ENCODE results near the gene GMDS.

The GMDS gene

DNA sequence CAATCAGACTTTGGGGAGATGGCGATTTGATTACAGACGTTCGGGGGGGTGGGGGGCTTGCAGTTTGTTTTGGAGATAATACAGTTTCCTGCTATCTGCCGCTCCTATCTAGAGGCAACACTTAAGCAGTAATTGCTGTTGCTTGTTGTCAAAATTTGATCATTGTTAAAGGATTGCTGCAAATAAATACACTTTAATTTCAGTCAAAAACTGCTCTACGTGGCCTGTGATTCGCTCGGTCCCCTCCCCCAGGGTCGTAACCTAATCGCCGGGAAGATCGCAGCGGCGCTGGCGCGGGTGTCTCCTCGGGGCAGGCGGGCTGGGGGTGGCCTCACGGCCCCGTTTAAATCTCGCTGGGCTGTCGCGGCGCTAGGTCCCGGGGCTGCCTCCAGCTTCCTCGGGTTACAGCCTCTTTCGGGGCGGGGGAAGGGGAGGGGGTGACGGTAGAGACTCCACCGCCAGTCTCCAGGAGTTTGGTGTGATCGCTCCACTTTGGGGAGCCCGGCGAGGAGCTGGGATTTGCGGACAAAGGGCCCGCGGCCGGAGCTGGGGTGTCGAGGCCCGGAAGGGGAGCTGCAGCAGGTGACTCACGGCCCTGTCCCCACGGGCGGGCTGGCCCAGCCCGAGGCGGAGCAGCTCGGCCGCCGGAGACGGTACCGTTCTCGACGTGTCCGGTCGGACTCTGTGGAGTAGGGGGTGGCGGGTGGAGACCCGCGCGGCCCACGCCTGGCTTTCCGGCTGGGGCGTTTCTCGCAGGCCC, 631.5 kb downstream of the GMDS start:
- H3K27me3 ChIP-seq (replicated peaks; ENCODE audit: control insufficient read depth, insufficient read depth, low read length, poor library complexity, severe bottlenecking) = peaks cover 64% of the 10 kb centered on the region
- H3K36me3 ChIP-seq (ENCODE audit: control insufficient read depth, insufficient read depth, low read length) = no peaks in the 10 kb centered on the region
- no peak overlapping the region for H3K27ac ChIP-seq (ENCODE audit: insufficient read depth, low read length, poor library complexity, severe bottlenecking)
- no peak for DNase-seq
- no peaks in the 10 kb centered on the region for H3K9me3 ChIP-seq (ENCODE audit: control insufficient read depth, low read length)
- no peak overlapping the region for H3K4me3 ChIP-seq (ENCODE audit: insufficient read depth, low read depth, low read length, poor library complexity, severe bottlenecking)
- H3K4me1 ChIP-seq (ENCODE audit: control insufficient read depth, insufficient read depth, low read length, poor library complexity, severe bottlenecking) = peaks cover 30% of the 10 kb centered on the region

DNA sequence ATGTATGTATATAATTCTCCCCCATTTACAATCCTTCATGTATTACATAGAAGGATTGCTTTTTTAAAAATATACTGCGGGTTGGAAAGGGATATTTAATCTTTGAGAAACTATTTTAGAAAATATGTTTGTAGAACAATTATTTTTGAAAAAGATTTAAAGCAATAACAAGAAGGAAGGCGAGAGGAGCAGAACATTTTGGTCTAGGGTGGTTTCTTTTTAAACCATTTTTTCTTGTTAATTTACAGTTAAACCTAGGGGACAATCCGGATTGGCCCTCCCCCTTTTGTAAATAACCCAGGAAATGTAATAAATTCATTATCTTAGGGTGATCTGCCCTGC, 632.1 kb downstream of the GMDS start:
- Histone ChIP-seq H3K4me3 (ENCODE audit: insufficient read depth, low read depth, low read length, poor library complexity, severe bottlenecking) (no peak overlapping the region), H3K27me3 (replicated peaks; ENCODE audit: control insufficient read depth, insufficient read depth, low read length, poor library complexity, severe bottlenecking) (peaks cover 67% of the 10 kb centered on the region), H3K36me3 (ENCODE audit: control insufficient read depth, insufficient read depth, low read length) (no peaks in the 10 kb centered on the region), H3K9me3 (ENCODE audit: control insufficient read depth, low read length) (no peaks in the 10 kb centered on the region), H3K27ac (ENCODE audit: insufficient read depth, low read length, poor library complexity, severe bottlenecking) (no peak overlapping the region), H3K4me1 (ENCODE audit: control insufficient read depth, insufficient read depth, low read length, poor library complexity, severe bottlenecking) (peaks cover 34% of the 10 kb centered on the region)
- no peak for DNase-seq

DNA sequence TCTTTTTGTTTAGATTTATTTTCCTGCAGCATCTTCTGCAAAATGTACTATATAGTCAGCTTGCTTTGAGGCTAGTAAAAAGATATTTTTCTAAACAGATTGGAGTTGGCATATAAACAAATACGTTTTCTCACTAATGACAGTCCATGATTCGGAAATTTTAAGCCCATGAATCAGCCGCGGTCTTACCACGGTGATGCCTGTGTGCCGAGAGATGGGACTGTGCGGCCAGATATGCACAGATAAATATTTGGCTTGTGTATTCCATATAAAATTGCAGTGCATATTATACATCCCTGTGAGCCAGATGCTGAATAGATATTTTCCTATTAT, 632.5 kb downstream of the GMDS start:
- H3K4me1 ChIP-seq (ENCODE audit: control insufficient read depth, insufficient read depth, low read length, poor library complexity, severe bottlenecking) = peaks cover 37% of the 10 kb centered on the region
- H3K4me3 ChIP-seq (ENCODE audit: insufficient read depth, low read depth, low read length, poor library complexity, severe bottlenecking) = no peak overlapping the region

DNA sequence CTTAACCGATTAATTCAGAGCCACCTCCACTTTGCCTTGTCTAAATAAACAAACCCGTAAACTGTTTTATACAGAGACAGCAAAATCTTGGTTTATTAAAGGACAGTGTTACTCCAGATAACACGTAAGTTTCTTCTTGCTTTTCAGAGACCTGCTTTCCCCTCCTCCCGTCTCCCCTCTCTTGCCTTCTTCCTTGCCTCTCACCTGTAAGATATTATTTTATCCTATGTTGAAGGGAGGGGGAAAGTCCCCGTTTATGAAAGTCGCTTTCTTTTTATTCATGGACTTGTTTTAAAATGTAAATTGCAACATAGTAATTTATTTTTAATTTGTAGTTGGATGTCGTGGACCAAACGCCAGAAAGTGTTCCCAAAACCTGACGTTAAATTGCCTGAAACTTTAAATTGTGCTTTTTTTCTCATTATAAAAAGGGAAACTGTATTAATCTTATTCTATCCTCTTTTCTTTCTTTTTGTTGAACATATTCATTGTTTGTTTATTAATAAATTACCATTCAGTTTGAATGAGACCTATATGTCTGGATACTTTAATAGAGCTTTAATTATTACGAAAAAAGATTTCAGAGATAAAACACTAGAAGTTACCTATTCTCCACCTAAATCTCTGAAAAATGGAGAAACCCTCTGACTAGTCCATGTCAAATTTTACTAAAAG, 633.0 kb downstream of the GMDS start:
- H3K36me3 ChIP-seq (ENCODE audit: control insufficient read depth, insufficient read depth, low read length) = no peaks in the 10 kb centered on the region
- no peak for DNase-seq
- H3K27me3 ChIP-seq (replicated peaks; ENCODE audit: control insufficient read depth, insufficient read depth, low read length, poor library complexity, severe bottlenecking) = peaks cover 75% of the 10 kb centered on the region
- peak overlapping the region; percentile 45 for H3K4me3 ChIP-seq (ENCODE audit: insufficient read depth, low read depth, low read length, poor library complexity, severe bottlenecking)
- H3K9me3 ChIP-seq (ENCODE audit: control insufficient read depth, low read length) = no peaks in the 10 kb centered on the region
- no peak overlapping the region for H3K27ac ChIP-seq (ENCODE audit: insufficient read depth, low read length, poor library complexity, severe bottlenecking)
- H3K4me1 ChIP-seq (ENCODE audit: control insufficient read depth, insufficient read depth, low read length, poor library complexity, severe bottlenecking) = peaks cover 40% of the 10 kb centered on the region

More for the DNA sequence above, 632.5 kb downstream of the GMDS start:
- no peaks in the 10 kb centered on the region for H3K9me3 ChIP-seq (ENCODE audit: control insufficient read depth, low read length)
- no peaks in the 10 kb centered on the region for H3K36me3 ChIP-seq (ENCODE audit: control insufficient read depth, insufficient read depth, low read length)
- H3K27me3 ChIP-seq (replicated peaks; ENCODE audit: control insufficient read depth, insufficient read depth, low read length, poor library complexity, severe bottlenecking) = peaks cover 71% of the 10 kb centered on the region
- no peak for DNase-seq
- H3K27ac ChIP-seq (ENCODE audit: insufficient read depth, low read length, poor library complexity, severe bottlenecking) = no peak overlapping the region

DNA sequence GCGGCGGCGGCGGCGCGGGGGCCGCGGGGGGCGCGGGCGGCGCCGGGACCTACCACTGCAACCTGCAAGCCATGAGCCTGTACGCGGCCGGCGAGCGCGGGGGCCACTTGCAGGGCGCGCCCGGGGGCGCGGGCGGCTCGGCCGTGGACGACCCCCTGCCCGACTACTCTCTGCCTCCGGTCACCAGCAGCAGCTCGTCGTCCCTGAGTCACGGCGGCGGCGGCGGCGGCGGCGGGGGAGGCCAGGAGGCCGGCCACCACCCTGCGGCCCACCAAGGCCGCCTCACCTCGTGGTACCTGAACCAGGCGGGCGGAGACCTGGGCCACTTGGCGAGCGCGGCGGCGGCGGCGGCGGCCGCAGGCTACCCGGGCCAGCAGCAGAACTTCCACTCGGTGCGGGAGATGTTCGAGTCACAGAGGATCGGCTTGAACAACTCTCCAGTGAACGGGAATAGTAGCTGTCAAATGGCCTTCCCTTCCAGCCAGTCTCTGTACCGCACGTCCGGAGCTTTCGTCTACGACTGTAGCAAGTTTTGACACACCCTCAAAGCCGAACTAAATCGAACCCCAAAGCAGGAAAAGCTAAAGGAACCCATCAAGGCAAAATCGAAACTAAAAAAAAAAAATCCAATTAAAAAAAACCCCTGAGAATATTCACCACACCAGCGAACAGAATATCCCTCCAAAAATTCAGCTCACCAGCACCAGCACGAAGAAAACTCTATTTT, 633.7 kb downstream of the GMDS start:
- Histone ChIP-seq H3K4me3 (ENCODE audit: insufficient read depth, low read depth, low read length, poor library complexity, severe bottlenecking) (peak overlapping the region; percentile 45), H3K27me3 (replicated peaks; ENCODE audit: control insufficient read depth, insufficient read depth, low read length, poor library complexity, severe bottlenecking) (peaks cover 71% of the 10 kb centered on the region), H3K27ac (ENCODE audit: insufficient read depth, low read length, poor library complexity, severe bottlenecking) (no peak overlapping the region)

DNA sequence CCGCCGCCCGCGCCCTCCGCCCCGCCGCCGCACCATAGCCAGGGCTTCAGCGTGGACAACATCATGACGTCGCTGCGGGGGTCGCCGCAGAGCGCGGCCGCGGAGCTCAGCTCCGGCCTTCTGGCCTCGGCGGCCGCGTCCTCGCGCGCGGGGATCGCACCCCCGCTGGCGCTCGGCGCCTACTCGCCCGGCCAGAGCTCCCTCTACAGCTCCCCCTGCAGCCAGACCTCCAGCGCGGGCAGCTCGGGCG, 634.2 kb downstream of the GMDS start:
- H3K9me3 ChIP-seq (ENCODE audit: control insufficient read depth, low read length) = no peaks in the 10 kb centered on the region
- H3K27ac ChIP-seq (ENCODE audit: insufficient read depth, low read length, poor library complexity, severe bottlenecking) = no peak overlapping the region
- no peak for DNase-seq
- peaks cover 44% of the 10 kb centered on the region for H3K4me1 ChIP-seq (ENCODE audit: control insufficient read depth, insufficient read depth, low read length, poor library complexity, severe bottlenecking)
- no peak overlapping the region for H3K4me3 ChIP-seq (ENCODE audit: insufficient read depth, low read depth, low read length, poor library complexity, severe bottlenecking)
- H3K36me3 ChIP-seq (ENCODE audit: control insufficient read depth, insufficient read depth, low read length) = no peaks in the 10 kb centered on the region
- H3K27me3 ChIP-seq (replicated peaks; ENCODE audit: control insufficient read depth, insufficient read depth, low read length, poor library complexity, severe bottlenecking) = peaks cover 73% of the 10 kb centered on the region

More for the DNA sequence above, 633.7 kb downstream of the GMDS start:
- Histone ChIP-seq H3K9me3 (ENCODE audit: control insufficient read depth, low read length) (no peaks in the 10 kb centered on the region), H3K36me3 (ENCODE audit: control insufficient read depth, insufficient read depth, low read length) (no peaks in the 10 kb centered on the region), H3K4me1 (ENCODE audit: control insufficient read depth, insufficient read depth, low read length, poor library complexity, severe bottlenecking) (peaks cover 41% of the 10 kb centered on the region)
- no peak for DNase-seq

DNA sequence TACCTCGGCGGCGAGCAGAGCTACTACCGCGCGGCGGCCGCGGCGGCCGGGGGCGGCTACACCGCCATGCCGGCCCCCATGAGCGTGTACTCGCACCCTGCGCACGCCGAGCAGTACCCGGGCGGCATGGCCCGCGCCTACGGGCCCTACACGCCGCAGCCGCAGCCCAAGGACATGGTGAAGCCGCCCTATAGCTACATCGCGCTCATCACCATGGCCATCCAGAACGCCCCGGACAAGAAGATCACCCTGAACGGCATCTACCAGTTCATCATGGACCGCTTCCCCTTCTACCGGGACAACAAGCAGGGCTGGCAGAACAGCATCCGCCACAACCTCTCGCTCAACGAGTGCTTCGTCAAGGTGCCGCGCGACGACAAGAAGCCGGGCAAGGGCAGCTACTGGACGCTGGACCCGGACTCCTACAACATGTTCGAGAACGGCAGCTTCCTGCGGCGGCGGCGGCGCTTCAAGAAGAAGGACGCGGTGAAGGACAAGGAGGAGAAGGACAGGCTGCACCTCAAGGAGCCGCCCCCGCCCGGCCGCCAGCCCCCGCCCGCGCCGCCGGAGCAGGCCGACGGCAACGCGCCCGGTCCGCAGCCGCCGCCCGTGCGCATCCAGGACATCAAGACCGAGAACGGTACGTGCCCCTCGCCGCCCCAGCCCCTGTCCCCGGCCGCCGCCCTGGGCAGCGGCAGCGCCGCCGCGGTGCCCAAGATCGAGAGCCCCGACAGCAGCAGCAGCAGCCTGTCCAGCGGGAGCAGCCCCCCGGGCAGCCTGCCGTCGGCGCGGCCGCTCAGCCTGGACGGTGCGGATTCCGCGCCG, 634.7 kb downstream of the GMDS start:
- peaks cover 48% of the 10 kb centered on the region for H3K4me1 ChIP-seq (ENCODE audit: control insufficient read depth, insufficient read depth, low read length, poor library complexity, severe bottlenecking)
- H3K9me3 ChIP-seq (ENCODE audit: control insufficient read depth, low read length) = no peaks in the 10 kb centered on the region
- no peak overlapping the region for H3K27ac ChIP-seq (ENCODE audit: insufficient read depth, low read length, poor library complexity, severe bottlenecking)
- DNase-seq = no peak
- peak overlapping the region; percentile 22 for H3K4me3 ChIP-seq (ENCODE audit: insufficient read depth, low read depth, low read length, poor library complexity, severe bottlenecking)
- no peaks in the 10 kb centered on the region for H3K36me3 ChIP-seq (ENCODE audit: control insufficient read depth, insufficient read depth, low read length)
- peaks cover 75% of the 10 kb centered on the region for H3K27me3 ChIP-seq (replicated peaks; ENCODE audit: control insufficient read depth, insufficient read depth, low read length, poor library complexity, severe bottlenecking)

DNA sequence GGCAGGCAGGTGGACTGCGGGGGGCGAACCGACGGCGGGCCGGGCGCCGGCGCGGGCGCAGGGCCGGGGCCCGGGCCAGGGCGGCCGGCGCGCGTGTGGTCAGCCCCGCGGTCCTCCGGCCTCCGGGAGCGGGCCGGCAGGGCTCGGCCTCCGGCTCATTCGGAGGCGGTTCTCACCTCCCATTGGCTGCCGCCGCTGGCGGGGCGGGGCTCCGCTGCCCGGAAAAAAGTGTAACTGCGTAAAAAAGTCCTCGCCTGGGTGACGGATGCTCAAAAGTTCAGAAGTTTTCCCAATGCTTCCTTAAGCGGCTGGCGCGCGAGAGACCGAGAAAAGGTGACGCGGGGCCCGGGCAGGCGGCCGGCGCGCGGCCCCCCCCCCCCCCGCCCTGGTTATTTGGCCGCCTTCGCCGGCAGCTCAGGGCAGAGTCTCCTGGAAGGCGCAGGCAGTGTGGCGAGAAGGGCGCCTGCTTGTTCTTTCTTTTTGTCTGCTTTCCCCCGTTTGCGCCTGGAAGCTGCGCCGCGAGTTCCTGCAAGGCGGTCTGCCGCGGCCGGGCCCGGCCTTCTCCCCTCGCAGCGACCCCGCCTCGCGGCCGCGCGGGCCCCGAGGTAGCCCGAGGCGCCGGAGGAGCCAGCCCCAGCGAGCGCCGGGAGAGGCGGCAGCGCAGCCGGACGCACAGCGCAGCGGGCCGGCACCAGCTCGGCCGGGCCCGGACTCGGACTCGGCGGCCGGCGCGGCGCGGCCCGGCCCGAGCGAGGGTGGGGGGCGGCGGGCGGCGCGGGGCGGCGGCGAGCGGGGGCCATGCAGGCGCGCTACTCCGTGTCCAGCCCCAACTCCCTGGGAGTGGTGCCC, 635.5 kb downstream of the GMDS start, which contains the start of gene FOXC1:
FOXC1 (plus strand) TSS at position 268 of the 849 bp plus-strand sequence; CDS start at position 799, 531 bp downstream.
- DNase-seq = no peak
- Histone ChIP-seq H3K36me3 (ENCODE audit: control insufficient read depth, insufficient read depth, low read length) (no peaks in the 10 kb centered on the region), H3K27me3 (replicated peaks; ENCODE audit: control insufficient read depth, insufficient read depth, low read length, poor library complexity, severe bottlenecking) (peaks cover 76% of the 10 kb centered on the region), H3K9me3 (ENCODE audit: control insufficient read depth, low read length) (no peaks in the 10 kb centered on the region), H3K4me1 (ENCODE audit: control insufficient read depth, insufficient read depth, low read length, poor library complexity, severe bottlenecking) (peaks cover 56% of the 10 kb centered on the region), H3K4me3 (ENCODE audit: insufficient read depth, low read depth, low read length, poor library complexity, severe bottlenecking) (peak within 1 kb of the TSS; percentile 22), H3K27ac (ENCODE audit: insufficient read depth, low read length, poor library complexity, severe bottlenecking) (no peak within 1 kb of the TSS)

DNA sequence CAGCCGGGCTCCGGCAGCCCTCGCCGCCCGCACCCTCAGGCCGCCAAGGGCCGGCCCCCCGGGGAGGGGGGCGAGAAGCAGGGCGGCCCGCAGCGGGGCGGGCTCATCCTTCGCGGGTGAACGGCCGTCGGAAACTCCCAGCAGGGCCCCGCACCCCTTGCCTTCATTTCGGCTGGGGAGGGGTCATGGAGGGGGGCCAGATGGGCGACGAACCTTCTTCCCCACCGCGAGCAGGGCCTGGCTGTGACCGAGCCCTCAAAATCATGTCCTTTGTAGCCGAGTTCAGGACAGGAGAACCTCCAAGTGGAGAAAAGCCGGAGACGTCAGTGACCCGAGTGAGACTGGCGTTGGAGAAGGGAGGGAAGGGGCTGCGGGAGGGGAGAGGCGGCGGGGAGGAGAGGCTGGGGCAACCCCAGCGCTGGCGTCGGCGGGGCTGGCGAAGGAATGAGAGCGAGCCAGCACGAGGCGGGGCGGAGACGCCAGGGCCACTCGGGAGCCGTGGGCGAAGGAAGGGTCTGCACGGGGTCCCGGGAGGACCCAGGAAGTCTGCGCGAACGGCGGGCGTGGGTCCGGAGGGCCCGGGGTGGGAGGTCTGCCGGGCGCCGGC, 636.3 kb downstream of the GMDS start:
- Histone ChIP-seq H3K27me3 (replicated peaks; ENCODE audit: control insufficient read depth, insufficient read depth, low read length, poor library complexity, severe bottlenecking) (peaks cover 78% of the 10 kb centered on the region), H3K4me3 (ENCODE audit: insufficient read depth, low read depth, low read length, poor library complexity, severe bottlenecking) (peak overlapping the region; percentile 17), H3K4me1 (ENCODE audit: control insufficient read depth, insufficient read depth, low read length, poor library complexity, severe bottlenecking) (peaks cover 57% of the 10 kb centered on the region), H3K27ac (ENCODE audit: insufficient read depth, low read length, poor library complexity, severe bottlenecking) (no peak overlapping the region), H3K36me3 (ENCODE audit: control insufficient read depth, insufficient read depth, low read length) (no peaks in the 10 kb centered on the region), H3K9me3 (ENCODE audit: control insufficient read depth, low read length) (no peaks in the 10 kb centered on the region)
- DNase-seq = no peak
